ENCODE measurements around the gene VARS2.

- TF ChIP-seq CTCF (IDR thresholded peaks at IDR 0.05) (no peak), POLR2A (IDR thresholded peaks at IDR 0.05) (no peak)
These were observed 31.8 kb upstream of the VARS2 start for GRCh38 chr6:30882204-30882758.
